H1 (cell line): ENCODE results near the gene EZH1.

ENCODE experiments used
- ASH2L ChIP-seq: fragments of 200-600, 300-600 bp; sonication (generic); IDR thresholded peaks from one replicate; pipeline ENCODE4 v1.7.1; 2017; ENCODE audit warnings: low read length
- EZH2 ChIP-seq: fragments of 200-600 bp; sonication (generic); IDR thresholded peaks from 2 replicates; pipeline ENCODE4 v1.7.1; 2012; ENCODE audit warnings: low read depth, mild to moderate bottlenecking, moderate library complexity, low read length, inconsistent platforms; ENCODE audit not compliant: severe bottlenecking
- GTF2F1 ChIP-seq: IDR thresholded peaks from 2 replicates; pipeline ENCODE4 v1.6.1; 2012; ENCODE audit warnings: low read depth, low read length, improper control_type of control experiment, borderline replicate concordance
- JUN ChIP-seq: IDR thresholded peaks from 2 replicates; pipeline ENCODE4 v1.6.1; 2011; ENCODE audit warnings: low read depth, mild to moderate bottlenecking, improper control_type of control experiment, low read length
- RAD21 ChIP-seq, 2 experiments: IDR thresholded peaks in 1 of 2; conservative IDR thresholded peaks in 1 of 2; 2 replicates each; pipeline ENCODE4 v1.6.1; 2011; ENCODE audit warnings: low read depth in 2 of 2, low read length in 2 of 2, improper control_type of control experiment in 1 of 2, inconsistent platforms in 1 of 2, mild to moderate bottlenecking in 1 of 2, moderate library complexity in 1 of 2
- SIX5 ChIP-seq: IDR thresholded peaks from 2 replicates; pipeline ENCODE4 v1.6.1; 2011; ENCODE audit warnings: mild to moderate bottlenecking, low read depth, low read length
- TF ChIP-seq, protein P1 (sequence below), 3 experiments: IDR thresholded peaks; 1 replicate in 2 of 3; 2 replicates in 1 of 3; pipeline versions ENCODE4 v1.5.1 to v1.6.1; 2011; ENCODE audit warnings: low read length in 3 of 3, mild to moderate bottlenecking in 3 of 3, inconsistent platforms in 2 of 3, low read depth in 1 of 3, moderate library complexity in 1 of 3; ENCODE audit not compliant: insufficient read depth in 1 of 3; ENCODE audit errors: control extremely low read depth in 1 of 3
- TF ChIP-seq, protein P2 (sequence below): IDR thresholded peaks from 2 replicates; pipeline ENCODE4 v1.6.1; 2012; ENCODE audit warnings: inconsistent platforms

DNA sequence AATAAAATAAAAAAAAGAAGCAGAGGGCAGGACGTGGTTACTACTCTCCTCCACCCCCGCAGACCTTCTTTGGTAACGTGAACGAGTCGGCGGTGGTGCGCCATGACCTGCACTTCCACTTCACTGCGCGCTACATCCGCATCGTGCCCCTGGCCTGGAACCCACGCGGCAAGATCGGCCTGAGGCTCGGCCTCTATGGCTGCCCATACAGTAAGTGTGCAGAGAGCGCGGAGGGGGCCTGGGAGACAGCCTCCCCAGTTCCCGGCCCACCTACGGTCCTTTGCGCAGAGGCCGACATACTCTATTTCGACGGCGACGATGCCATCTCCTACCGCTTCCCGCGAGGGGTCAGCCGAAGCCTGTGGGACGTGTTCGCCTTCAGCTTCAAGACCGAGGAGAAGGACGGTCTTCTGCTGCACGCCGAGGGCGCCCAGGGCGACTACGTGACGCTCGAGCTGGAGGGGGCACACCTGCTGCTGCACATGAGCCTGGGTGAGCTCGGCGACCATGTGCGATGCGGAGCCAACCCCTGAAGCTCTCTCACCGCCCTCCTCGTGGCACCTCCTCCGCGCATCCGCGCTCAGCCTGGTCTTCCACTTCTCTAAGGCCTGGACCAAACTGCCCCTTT lies 59.8 kb downstream of the EZH1 start:
- TF ChIP-seq ASH2L: no peak
- TF ChIP-seq, protein P1, sequence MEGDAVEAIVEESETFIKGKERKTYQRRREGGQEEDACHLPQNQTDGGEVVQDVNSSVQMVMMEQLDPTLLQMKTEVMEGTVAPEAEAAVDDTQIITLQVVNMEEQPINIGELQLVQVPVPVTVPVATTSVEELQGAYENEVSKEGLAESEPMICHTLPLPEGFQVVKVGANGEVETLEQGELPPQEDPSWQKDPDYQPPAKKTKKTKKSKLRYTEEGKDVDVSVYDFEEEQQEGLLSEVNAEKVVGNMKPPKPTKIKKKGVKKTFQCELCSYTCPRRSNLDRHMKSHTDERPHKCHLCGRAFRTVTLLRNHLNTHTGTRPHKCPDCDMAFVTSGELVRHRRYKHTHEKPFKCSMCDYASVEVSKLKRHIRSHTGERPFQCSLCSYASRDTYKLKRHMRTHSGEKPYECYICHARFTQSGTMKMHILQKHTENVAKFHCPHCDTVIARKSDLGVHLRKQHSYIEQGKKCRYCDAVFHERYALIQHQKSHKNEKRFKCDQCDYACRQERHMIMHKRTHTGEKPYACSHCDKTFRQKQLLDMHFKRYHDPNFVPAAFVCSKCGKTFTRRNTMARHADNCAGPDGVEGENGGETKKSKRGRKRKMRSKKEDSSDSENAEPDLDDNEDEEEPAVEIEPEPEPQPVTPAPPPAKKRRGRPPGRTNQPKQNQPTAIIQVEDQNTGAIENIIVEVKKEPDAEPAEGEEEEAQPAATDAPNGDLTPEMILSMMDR (IDR thresholded peaks at IDR 0.05; ENCODE audit: control extremely low read depth in 1 of 3, insufficient read depth in 1 of 3, low read depth in 1 of 3, low read length in 3 of 3): no peak
- TF ChIP-seq RAD21 (IDR thresholded peaks at IDR 0.05 in 1 of 2, conservative IDR thresholded peaks at IDR 0.05 in 1 of 2; ENCODE audit: low read depth in 2 of 2, low read length in 2 of 2): no peak
- no peak for TF ChIP-seq GTF2F1
- TF ChIP-seq, protein P2, sequence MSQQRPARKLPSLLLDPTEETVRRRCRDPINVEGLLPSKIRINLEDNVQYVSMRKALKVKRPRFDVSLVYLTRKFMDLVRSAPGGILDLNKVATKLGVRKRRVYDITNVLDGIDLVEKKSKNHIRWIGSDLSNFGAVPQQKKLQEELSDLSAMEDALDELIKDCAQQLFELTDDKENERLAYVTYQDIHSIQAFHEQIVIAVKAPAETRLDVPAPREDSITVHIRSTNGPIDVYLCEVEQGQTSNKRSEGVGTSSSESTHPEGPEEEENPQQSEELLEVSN: no peak
- TF ChIP-seq JUN: no peak
- no peak for TF ChIP-seq SIX5
- TF ChIP-seq EZH2: no peak
